Measurements from ENCODE around the gene SUN5.
"Not testable (repeated sequence)": the region's sequence is repeated elsewhere in the genome, so short reads cannot be mapped to it uniquely, and the experiment has no call there.

SUN5 gene

GRCh38 chr20:33004141-33004751 lies at the start of gene SUN5:
Gene SUN5, minus strand, starts transcription at chr20:33004433. Its CDS starts 93 bp downstream, at chr20:33004340.
- DNase-seq: no peak

GRCh38 chr20:33053291-33054106 lies 49.3 kb upstream of the SUN5 start, which contains the start of gene BPIFB3:
Gene BPIFB3, plus strand, starts transcription at chr20:33053903. Its CDS starts 1,533 bp downstream, at chr20:33055436.
- DNase-seq: no peak

GRCh38 chr20:33051333-33051732 lies 47.1 kb upstream of the SUN5 start:
- DNase-seq: no peak

DNA sequence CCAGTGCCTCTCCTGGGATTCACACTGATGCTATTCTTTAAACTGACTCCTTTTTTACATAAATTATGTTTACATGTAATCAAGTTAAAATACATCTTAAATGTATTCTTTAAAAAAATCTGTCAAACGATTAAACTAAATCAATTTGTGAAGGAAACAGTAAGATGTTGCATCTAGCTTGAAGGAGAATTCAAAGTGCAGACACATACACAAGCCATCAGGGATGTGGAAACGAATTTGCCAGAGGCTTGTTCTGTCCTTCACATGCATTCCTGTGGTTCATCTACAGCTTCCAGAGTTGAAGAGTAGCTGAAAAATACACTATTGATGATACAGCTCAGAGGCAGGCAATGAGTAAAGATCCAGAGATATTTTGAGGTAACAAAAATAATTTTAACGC lies 42.2 kb upstream of the SUN5 start:
- DNase-seq: no peak

GRCh38 chr20:33045129-33045721 lies 41.0 kb upstream of the SUN5 start:
- DNase-seq: not testable (repeated sequence)

DNA sequence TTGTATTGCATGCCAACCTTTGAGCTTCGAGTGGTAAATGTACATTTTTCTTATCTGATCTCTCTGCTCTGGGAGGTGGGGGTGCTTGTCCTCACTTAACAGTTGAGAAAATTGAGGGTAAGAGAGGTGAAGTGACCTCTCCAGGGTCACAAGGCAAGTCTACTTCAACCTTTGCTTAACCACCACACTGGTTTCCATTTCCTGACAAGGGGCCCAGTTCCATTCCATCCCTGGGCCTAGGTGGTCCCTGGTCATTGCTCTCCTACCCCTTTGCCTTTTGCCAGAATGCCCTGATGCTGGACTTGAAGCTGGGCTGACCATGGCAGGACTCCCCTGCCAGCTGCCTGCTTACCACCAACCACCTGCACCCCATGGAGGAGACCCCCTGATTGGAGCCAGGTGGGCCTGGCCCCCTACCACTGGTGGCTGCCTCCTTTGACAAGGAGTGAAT lies 39.5 kb upstream of the SUN5 start:
- DNase-seq: no peak

GRCh38 chr20:33042983-33043730 lies 38.9 kb upstream of the SUN5 start:
- DNase-seq: no peak

DNA sequence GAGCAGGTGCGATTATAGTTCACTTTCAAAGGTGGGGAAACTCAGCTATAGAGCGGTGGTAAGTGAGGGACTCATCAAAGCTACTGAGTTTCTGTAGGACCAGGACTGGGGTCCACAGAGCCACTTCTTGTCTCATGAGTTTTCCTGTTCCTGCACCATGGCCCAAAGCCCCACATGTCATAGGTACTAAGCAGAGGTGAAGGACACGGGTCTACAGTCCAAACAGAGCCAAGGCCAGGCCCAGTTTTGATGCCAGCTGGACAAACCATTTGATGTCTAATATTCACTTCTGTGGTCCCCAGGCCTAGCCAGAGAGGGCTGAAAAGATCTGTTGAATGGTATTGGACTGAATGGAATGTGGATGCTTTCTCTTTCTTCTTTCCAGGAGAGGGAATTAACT lies 38.2 kb upstream of the SUN5 start:
- no peak for DNase-seq

- DNase-seq: no peak
These were observed 34.0 kb upstream of the SUN5 start for GRCh38 chr20:33038243-33038642.

DNA sequence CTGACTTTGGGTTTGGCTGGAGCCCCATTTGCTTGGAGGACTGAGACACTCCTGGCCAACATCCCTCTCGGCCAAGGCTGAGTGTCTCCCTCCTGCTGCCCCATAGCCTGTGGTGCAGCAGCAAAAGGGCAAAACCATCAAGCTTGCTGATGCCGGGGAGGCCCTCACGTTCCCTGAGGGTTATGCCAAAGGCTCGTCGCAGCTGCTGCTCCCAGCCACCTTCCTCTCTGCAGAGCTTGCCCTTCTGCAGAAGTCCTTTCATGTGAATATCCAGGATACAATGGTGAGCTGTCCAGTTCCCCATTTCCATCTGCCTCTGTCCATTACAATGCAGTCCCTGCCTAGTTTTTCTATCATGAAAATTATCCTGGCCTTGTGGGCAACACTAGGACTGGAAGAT lies 33.2 kb upstream of the SUN5 start:
- DNase-seq: no peak

DNA sequence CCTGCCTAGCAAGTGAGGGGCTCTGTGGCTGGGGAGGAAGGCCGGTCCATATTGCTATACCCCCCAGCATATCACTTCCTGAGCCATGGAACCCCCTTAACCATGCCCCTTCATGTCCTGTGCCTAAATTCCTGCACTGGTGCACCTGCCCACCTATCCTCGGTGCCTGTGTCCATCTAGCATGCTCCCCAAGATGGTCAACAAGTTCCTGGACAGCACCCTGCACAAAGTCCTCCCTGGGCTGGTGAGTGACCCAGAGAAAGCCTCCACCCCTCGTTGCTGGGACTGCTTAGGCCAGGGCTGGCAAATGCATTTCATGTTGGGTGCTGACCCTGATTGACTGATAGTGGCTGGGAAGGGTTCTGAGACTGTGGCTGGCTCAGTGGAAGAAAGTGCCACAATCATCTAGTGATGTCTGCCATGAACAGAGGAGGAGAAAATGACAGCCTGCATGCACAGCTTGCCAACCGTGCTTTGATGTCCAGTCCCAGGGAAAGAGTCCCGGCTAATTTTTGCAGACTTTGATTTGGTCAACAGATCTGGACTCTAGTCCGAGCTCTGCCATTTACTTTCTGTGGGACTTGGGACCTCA lies 30.8 kb upstream of the SUN5 start:
- no peak for DNase-seq

- DNase-seq: no peak
These were observed 29.9 kb upstream of the SUN5 start for GRCh38 chr20:33034115-33034514.

- no peak for DNase-seq
These were observed 29.1 kb upstream of the SUN5 start for GRCh38 chr20:33033381-33033780.

DNA sequence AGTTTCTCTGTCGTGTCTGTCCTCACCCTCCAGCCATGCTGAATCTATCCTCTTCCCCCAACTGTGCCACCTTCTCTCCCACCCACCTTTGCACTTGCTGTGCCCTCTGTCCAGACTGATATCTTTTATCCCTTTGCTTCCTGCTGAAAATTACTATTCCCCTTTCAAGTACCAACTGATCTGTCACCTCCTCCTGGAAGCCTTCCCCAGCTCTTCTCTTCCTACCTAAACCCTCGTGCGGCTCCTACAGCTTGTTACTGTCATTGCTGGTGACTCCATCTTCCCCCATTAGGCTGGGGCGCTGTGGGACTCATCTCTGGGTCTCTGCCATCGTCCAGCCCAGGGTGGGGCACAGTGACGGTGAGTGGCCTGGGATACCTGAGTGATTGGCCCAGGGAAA lies 28.3 kb upstream of the SUN5 start:
- no peak for DNase-seq

DNA sequence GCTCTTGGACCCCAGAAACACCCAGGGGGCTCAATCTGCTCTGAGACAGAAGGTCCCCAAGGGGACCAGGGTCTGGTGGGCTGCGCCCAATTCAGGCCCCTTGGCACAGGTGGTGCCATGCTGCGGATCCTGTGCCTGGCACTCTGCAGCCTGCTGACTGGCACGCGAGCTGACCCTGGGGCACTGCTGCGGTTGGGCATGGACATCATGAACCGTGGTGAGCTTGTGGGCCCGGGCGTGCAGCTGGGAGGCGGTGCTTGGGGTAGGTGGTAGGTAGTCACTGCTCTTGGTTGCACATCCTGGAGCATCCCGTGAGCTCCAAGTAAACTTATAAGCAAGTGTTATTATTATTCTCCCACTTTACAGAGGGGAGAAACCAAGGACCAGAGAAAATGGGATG lies 27.3 kb upstream of the SUN5 start, which contains the start of gene BPIFB6:
TSS of gene BPIFB6 (plus strand) at position 118 of the 400 bp plus-strand sequence. CDS start at position 118, 0 bp downstream.
- no peak for DNase-seq

GRCh38 chr20:33030569-33030968 lies 26.3 kb upstream of the SUN5 start:
- DNase-seq: no peak

- no peak for DNase-seq
These were observed 25.8 kb upstream of the SUN5 start for GRCh38 chr20:33030076-33030475.

DNA sequence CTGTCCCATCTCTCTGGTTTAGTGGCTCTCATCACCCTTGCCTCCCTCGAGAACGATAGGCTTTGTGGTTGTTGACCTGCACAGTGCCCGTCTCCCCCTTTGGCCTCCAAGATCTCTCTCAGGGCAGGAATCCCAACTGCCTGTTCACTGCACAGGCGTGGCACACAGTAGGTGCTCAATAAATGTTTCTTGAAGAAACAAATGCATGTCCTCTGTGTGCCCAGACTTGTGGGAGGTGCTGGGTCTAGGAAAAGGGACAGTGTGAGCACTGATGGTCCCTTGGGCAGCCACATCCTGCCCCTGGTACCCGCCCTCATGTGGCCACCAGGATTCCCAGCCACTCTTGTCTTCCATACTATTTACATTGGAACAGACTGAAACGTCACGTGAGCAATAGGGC lies 24.6 kb upstream of the SUN5 start:
- DNase-seq: no peak

DNA sequence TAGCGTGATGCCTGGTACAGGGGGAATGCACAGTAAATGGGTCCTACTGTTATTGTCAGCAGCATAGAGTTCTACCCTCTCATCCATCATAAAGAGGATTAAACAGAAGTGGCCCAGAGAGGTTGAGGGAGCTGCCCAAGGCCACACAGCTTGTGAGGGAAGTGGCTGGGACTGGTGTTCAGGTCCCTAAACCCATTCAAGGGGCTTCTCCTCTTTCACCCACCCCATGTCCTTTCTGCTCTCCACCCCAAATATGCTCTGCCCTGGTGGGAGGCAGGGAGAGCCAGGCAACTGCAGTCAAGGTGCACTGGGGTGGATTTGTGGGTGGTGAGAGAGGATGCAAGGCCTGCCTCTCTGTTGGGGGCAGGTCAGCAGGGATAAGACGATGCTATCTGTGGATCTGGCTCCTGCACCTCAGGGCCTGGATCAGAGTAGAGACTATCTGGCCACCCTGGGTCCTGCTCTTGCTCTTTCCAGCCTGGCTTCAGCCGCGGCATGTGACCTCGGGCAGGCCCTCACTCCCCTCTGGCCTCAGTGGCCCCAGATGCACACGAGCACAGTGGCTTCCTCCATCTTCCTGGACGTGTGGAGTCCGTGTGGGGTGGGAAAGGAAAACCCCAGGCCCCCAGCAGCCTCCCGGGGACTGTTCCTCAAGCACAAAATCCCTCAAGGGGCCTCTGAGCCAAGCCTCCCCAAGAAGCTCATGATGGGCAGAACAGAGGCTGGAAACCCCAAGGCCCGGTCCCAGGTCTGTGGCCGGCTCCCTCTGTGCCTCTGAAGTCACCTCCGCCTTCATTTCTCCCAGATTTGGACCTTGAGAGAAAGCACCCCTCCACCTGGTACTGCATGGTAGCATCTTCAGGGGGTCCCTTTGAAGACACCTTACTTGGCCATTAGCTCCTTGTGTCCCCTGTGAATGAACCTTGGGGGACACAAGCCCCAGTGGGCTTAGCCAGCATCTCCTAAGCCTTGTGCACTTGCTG lies 23.8 kb upstream of the SUN5 start:
- DNase-seq: no peak

- no peak for DNase-seq
These were observed 22.8 kb upstream of the SUN5 start for GRCh38 chr20:33026779-33027759.
